ENCODE results near the gene DDHD1.
"Not testable (repeated sequence)": the region's sequence is repeated elsewhere in the genome, so short reads cannot be mapped to it uniquely, and the experiment has no call there.

The DDHD1 gene

GRCh38 chr14:53151523-53152183 lies 1.5 kb downstream of the DDHD1 start:
- DNase-seq: peak; percentile 64

GRCh38 chr14:53149668-53150316 lies 3.3 kb downstream of the DDHD1 start:
- DNase-seq: no peak

DNA sequence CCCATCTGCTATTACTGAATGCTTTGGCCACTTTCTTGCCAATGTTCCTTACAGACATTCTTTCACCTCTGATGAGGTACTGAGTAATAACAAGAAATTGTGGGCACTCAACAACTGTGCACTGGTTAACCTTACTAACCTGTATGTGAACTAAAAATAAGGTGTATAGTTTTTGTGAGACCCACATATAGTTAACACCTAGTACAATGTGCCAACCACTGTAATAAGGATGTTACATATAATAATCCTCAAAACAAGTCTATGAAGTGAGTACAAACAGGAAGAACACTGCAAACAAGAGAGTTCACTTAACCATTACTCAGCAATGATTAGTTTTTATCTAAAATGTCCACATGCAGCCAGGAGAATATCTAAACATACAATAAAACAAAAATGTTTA lies 4.5 kb downstream of the DDHD1 start:
- no peak for DNase-seq

DNA sequence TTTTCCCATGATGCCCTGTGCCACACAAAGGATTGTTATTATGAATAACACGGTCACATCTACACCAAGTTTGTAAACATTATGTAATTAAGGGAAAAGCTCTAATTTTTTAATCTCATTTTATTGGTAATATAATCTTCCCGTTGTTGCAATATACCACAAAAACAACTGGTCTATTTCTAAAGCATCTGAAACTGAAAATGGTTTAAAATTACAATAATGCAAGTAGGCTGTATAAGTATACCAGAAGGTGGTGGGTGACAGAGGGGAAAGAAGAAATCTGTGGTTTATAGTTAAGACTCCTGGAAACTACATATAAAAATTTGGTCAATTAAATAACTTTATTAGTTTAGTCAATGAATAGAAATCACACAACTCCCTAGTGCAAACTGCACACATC lies 5.2 kb downstream of the DDHD1 start:
- no peak for DNase-seq

DNA sequence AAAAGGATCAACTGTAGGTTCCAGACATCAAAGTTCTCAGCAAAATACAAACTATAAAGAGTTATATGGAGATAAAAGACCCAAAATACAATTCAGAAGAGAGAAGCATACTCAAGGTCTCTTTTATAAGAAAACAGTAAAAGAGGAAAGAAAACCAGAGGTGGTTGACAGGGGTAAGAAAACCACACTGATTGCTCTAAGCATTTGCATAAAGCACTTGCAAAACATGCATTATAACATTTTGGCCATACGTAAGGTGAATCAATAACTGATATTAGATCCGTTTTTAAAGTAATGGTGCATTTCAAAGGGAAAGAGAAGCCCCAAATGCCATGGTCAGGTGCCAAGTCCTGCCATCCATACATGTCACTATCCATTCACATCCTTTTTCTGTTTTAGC lies 5.9 kb downstream of the DDHD1 start:
- DNase-seq: no peak

GRCh38 chr14:53146739-53147138 lies 6.4 kb downstream of the DDHD1 start:
- DNase-seq: peak; percentile 23

GRCh38 chr14:53144244-53144643 lies 8.9 kb downstream of the DDHD1 start:
- no peak for DNase-seq

GRCh38 chr14:53140585-53140984 lies 12.5 kb downstream of the DDHD1 start:
- no peak for DNase-seq

GRCh38 chr14:53137568-53138203 lies 15.4 kb downstream of the DDHD1 start:
- DNase-seq: no peak

DNA sequence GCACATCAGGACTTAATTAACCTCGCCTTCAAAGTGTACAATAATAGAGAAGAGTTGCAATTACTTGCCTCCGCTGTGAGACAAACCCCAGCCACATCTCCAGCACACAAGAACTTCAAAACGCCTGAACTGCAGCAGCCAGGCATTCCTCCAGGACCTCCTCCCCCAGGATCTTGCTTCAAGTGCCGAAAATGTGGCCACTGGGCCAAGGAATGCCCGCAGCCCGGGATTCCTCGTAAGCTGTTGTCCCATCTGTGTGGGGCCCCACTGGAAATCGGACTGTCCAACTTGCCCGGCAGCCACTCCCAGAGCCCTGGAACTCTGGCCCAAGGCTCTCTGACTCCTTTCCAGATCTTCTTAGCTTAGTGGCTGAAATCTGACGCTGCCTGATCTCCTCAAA lies 22.6 kb downstream of the DDHD1 start:
- not testable (repeated sequence) for DNase-seq

- DNase-seq: no peak
Measured at GRCh38 chr14:53128303-53129028, 24.7 kb downstream of the DDHD1 start.

DNA sequence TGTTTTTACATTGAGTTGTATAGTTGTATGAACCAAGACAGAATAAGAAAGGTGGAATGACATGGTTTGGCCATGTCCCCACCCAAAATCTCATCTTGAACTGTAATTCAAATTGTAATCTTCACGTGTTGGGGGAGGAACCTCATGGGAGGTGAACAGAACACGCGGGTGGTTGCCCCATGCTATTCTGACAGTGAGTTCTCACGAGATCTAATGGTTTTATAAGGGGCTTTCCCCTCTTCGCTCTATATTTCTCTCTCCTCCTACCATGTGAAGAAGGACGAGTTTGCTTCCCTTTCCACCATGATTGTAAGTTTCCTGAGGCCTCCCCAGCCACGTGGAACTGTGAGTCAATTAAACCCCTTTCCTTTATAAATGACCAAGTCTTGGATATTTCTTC lies 25.3 kb downstream of the DDHD1 start:
- DNase-seq: no peak

DNA sequence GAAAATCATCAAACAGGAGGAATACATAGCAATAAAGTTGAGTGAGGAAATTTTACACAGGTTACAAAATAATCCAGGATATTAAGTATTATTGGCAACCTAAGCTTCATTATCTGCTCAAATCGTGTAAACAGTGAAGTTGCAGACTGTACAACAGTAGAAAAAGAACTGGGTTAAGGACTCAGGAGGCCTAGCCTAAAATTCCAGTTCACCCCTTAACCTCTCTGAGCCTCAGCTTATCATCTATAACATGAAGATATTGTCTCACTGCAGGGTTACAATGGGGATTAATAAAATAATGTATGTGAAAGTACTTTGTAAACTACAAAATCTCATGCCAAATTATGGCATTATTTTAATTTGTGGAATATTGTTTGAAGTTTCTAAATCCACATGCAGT lies 26.0 kb downstream of the DDHD1 start:
- DNase-seq: no peak

GRCh38 chr14:53126731-53127130 lies 26.4 kb downstream of the DDHD1 start:
- DNase-seq: no peak

GRCh38 chr14:53124786-53125185 lies 28.3 kb downstream of the DDHD1 start:
- DNase-seq: no peak

DNA sequence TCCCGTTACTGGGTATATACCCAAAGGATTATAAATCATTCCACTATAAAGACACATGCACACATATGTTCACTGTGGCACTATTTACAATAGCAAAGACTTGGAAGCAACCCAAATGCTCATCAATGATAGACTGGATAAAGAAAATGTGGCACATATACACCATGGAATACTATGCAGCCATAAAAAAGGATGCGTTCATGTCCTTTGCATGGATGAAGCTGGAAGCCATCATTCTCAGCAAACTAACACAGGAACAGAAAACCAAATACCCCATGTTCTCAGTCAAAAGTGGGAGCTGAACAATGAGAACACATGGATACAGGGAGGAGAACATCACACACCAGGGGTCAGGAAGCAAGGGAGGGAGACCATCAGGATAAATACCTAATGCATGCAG lies 31.7 kb downstream of the DDHD1 start:
- not testable (repeated sequence) for DNase-seq

GRCh38 chr14:53117479-53117878 lies 35.6 kb downstream of the DDHD1 start:
- DNase-seq: not testable (repeated sequence)

GRCh38 chr14:53113989-53114388 lies 39.1 kb downstream of the DDHD1 start:
- no peak for DNase-seq

GRCh38 chr14:53110096-53110495 lies 43.0 kb downstream of the DDHD1 start:
- DNase-seq: no peak

GRCh38 chr14:53109105-53110041 lies 43.8 kb downstream of the DDHD1 start:
- DNase-seq: no peak

DNA sequence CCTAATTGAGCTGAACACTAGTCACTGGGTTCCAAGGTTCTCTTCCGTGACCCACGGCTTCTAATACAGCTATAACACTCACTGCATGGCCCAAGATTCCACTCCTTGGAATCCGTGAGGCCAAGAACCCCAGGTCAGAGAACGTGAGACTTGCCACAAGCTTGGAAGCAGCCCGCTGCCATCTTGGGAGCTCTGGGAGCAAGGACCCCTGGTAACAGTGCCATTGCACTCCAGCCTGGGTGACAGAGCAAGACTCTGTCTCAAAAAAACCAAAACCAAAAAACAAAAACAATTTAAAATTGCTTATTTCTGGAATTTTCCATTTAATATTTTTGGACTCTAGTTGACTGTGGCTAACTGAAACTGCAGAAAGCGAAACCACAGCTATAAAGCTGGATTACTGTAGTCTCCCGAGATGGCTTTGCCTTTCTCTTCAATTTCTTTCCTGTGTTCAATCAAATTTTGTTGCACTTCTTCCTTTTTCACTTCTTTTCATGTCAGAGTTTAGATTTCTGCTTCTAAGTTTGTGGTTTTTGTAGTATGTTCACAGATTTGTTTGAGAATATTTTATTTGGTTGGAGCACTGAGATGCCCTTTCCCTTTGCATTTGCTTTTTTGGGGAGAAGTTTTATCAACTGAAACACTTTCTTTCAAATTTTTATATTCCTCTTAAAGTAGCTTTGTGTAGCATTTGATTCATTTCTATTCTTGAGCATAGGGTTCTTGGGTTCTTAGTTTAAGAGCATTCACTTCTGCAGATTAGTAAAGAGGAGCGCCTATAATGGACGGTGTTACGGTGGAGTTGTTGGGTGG lies 44.6 kb downstream of the DDHD1 start:
- DNase-seq: no peak

DNA sequence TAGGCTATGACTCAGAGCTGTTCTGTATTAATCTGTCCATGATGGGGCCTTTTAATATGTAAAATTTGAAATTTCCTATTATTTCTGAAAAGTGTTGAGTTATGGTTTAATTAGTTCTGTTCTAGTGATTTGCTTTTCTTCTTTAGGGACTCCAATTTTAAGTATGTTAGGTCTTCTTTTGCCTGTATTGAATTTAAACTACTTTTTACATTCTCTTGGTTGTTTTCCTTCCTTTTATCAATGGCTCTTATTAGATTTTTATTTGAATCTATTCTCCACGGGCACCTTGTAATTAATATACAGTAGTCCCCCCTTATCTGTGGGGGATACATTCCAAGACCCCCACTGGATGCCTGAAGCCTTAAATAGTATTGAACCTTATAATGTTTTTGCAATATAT lies 46.4 kb downstream of the DDHD1 start:
- DNase-seq: no peak

Measured in EL (cell line).